Right hindlimb (tissue), 1 donor: ENCODE results near the gene SNX33.
"Not testable (repeated sequence)": the region's sequence is repeated elsewhere in the genome, so short reads cannot be mapped to it uniquely, and the experiment has no call there.

Source experiments
- DNase-seq: peaks from one replicate; pipeline ENCODE4 v3.0.0-alpha.2; 2018

SNX33 gene

DNA sequence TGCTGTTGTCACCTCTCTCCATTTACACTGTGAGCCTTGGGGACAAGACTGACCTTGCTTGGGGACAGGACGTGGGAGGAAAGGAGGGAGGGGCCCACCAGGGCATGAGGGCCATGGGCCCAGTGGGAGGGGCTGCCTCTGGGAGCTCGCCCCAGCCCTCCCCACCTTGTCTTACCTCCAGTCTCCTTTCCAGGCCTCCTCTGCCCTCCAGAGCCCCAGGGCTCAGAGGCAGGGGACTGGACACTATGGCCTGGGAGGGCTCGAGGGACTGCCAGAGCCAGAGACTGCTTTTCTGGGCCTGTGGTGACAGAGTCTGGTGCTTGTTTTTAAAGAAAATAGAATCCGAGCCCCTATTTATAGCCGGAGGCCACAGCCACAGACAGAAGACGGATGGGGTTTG, 54.7 kb downstream of the SNX33 start:
- no peak for DNase-seq

DNA sequence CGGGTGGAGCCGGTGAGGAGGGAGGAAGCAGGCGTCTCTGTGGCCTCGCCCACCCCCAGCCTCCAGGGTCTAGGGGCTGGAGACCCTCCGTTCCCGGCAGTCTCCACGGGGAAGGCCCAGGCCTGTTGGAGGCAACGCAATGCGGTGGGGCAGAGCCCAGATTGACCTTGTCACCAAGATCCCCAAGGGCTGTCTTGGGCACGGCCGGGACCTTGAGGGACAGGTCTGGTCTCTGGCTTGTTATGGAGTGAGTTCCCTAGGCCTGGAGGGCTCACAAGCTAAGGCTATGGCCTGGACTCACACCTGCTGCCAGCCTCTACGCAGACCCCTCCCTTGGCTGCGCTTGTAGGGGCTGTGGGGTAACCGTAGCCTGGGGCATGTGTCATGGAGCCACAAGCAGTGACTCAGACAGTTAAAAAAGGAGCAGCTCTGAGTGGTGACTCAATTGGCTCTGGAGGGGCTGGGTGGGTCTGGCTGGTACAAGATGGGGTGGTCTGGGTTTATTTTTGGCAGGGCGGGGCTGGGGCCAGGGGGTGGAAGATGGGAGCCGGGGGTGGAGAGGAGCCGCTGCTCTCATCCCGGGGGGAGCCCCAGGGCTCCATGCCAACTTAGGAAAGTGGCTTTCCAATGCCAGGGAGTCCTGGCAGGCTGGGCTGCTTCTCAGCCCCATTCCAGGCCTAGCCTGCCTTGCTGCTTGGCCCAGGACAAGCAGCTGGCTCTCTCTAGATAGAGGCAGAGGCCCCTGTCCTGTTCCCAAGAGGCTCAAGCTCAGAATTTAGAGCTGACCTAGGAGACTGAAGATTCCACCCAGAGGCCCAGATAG, 55.9 kb downstream of the SNX33 start:
- DNase-seq, result not testable (repeated sequence)

DNA sequence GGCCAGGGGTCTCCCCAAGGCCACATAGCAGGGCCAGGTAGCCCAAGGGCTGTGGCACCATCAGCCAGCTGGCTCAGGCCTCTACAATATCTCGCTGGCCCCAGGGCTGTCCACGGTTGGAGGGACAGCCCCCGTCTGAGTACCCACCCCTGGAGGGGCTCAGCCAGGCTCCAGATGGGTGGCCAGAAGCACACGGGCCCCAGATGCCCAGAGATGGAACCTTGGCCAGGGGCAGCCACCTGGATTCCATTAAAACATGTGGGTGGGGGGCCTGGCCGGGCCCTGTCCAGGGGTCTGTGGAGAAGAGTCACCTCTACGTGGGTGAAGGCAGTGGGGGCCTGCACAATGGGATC, 56.5 kb downstream of the SNX33 start:
- DNase-seq, result no peak

DNA sequence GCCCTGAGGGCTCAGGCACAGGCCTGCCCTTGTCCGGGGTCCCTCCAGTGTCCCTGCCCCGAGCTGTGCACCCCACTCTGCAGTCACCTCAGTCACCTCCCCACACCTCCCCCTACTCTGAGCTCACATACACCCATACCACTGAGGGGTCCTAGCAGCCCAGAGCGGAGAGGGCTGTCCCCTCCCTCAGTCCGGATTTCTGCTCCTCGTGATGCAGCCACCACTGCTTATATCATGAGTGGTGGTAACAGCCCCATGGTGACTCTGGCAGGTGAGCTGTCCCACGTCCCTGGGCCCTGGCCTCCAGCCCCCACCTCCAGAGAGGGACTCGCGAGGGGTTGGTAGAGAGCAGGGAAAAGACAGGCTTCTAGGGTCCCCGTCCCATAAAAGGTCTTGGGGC, 56.9 kb downstream of the SNX33 start:
- no peak for DNase-seq

DNA sequence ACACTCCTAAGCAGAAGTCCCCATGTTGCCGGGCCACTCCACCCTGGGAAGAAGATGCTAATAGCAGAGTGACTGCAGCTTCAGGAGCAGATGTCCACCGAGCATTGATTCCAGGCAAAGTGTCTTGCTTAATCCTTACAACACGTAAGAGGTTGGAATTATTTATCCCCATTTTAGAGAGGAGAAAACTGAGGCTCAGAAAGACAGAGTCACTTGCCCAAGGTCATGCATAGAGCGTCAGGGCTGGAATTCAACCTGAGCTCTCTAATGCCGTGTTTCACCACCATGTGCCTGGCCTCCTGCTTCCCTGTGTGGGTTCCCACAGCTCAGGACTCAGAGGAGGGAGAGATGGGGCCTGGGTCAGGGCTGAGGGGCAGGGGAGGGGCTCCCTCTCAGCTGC, 57.7 kb downstream of the SNX33 start:
- not testable (repeated sequence) for DNase-seq

DNA sequence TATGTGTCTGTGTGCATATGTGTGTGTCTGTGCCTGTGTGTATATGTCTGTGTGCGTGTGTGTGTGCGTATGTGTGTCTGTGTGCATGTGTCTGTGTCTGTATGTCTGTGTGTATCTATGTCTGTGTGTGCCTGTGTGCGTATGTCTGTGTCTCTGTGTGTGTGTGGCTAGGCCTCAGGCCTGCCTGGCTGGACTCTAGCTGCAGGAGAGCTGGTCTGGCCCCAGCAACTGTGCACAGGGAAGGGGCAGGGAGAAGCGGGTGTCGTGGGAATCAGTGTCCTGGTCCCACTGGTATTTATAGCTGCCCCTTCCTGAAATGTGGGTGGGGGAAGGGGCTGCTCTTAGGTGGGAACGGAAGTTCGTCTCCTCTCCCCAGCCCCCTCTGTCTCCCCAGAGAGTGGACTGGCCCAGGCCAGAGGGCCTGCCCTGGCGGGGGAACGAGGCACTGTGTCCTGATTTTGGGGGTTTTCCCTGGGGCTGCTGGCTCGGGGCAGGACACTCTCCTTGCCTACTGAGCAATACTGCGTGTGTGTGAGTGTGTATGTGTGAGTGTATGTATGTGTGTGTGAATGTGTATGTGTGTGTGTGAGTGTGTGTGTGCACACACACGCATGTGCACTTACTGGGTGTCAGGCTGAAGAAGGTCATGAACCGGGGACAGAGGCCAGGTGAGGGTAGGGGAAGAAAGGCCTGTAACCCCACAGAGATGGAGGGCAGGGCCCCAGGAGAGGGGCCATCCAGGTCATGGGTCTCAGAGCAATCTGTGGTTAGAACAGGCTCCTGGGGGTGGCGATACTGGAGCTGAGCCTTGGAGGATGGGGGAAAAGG, 58.4 kb downstream of the SNX33 start:
- no peak for DNase-seq

DNA sequence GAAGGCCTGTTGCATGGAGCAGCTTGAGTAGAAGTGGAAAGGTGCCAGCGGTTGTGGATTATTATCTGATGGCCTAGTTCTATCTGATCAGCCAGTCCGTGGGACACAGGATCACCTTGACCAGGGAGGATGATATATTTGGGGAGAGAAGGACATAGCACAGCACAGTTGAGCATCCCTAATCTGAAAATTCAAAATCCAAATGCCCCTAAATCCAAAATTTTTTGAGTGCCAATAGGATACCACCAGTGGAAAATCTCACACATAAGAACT, 58.9 kb downstream of the SNX33 start:
- DNase-seq, result no peak

DNA sequence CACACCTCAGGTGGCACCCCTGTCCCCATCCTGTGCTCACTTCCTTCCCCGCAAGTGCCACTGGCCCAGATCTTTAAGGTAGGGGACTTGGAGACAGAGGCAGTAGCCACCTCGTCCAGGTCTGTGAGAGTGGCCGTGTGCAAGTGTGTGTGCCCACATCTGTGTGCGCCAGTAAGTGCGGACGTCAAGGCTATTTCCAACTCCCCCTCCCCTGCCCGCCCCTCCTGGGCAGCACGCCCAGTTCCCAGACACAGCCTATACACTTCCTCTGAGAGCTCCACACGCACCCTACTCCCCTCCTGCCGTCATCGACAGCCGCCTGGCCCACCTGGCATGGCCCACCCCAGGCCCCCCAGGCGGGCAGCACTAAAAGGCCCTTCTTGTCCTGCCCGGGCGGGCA, 61.7 kb downstream of the SNX33 start:
- peak; percentile 95 for DNase-seq

DNA sequence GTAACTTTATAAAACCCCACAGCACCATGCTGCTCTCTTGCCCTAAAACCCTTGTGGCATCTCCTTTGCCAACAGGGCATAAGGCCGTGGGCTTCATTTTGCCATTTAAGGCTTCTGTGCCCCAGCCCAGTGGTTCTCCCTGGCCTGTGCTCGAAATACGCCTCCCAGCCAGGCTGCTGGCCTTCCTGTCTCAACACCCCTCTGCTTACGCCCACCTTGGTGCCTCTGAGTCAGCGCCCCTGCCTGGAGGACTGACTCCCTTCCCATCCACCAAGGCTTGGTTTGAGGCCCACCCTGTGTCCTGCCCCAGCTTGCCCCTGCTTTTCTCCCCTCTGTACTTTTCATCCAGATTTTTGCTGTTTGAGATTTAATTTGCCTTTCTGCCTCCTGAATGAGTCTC, 63.2 kb downstream of the SNX33 start:
- not testable (repeated sequence) for DNase-seq

DNA sequence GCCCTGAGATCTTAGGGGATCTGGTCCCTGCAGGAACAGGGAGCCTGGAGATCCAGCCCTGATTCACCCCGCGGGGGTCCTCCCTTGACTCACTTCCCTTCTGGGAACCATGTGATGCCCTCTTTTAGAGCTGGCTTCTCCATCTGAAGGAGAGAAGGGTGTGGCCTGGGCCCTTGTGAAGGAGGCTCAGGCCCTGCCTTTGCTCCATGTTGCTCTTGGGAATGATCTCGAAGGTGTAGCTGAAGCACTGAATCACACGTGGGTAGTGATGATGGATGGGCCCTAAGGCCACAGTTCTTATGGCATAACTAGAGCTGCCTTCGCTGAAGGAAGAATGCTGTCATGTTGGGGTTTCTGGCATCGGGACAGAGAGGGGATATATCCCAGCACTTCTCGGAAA, 63.8 kb downstream of the SNX33 start:
- DNase-seq, result not testable (repeated sequence)
